ENCODE results near the gene COL27A1. TPM values are rescaled to one million over a fixed set of nuclear protein-coding genes. Genes with fewer than 3 reads are reported as not detected.

Gene COL27A1
- total RNA-seq, 1 experiment from 2014 or later, result 12.0 TPM

GRCh38 chr9:114143234-114143633 is 12.1 kb upstream of the COL27A1 start (continued):
- TF ChIP-seq YY1 (IDR thresholded peaks at IDR 0.05; ENCODE audit: extremely low read depth, insufficient replicate concordance, low read depth, low read length) (no peak), POLR2AphosphoS5 (IDR thresholded peaks at IDR 0.05; ENCODE audit: low read depth, low read length) (no peak), SP1 (IDR thresholded peaks at IDR 0.05; ENCODE audit: low read depth) (no peak), ELF1 (IDR thresholded peaks at IDR 0.05; ENCODE audit: borderline replicate concordance, low read depth) (no peak), ZNF274 (IDR thresholded peaks at IDR 0.05; ENCODE audit: low read depth, low read length) (no peak), JUND (IDR thresholded peaks at IDR 0.05) (no peak), SIN3A (IDR thresholded peaks at IDR 0.05; ENCODE audit: low read depth) (no peak), EZH2 (IDR thresholded peaks at IDR 0.05) (no peak), TCF7L2 (IDR thresholded peaks at IDR 0.05; ENCODE audit: borderline replicate concordance, extremely low read depth, insufficient read depth, insufficient read length) (no peak), ATF3 (IDR thresholded peaks at IDR 0.05) (no peak), ZFX (IDR thresholded peaks at IDR 0.05) (no peak)

- CTCF ChIA-PET, result no interaction called here
- BruUV-seq (replicated peaks), result no TSS peak
- H3K4me2 ChIP-seq (ENCODE audit: low read length), result no peak overlapping the region
- TF ChIP-seq, protein P1, sequence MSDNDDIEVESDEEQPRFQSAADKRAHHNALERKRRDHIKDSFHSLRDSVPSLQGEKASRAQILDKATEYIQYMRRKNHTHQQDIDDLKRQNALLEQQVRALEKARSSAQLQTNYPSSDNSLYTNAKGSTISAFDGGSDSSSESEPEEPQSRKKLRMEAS (IDR thresholded peaks at IDR 0.05), result no peak
- TF ChIP-seq RAD21 (IDR thresholded peaks at IDR 0.05; ENCODE audit: low read depth) (no peak), POLR2A (IDR thresholded peaks at IDR 0.05; ENCODE audit: borderline replicate concordance, extremely low read depth, insufficient read depth, insufficient read length) (no peak), SIN3A (IDR thresholded peaks at IDR 0.05; ENCODE audit: low read depth) (no peak), ZBTB33 (IDR thresholded peaks at IDR 0.05; ENCODE audit: extremely low read depth, insufficient replicate concordance, low read length) (no peak)
- TF ChIP-seq, protein P2, sequence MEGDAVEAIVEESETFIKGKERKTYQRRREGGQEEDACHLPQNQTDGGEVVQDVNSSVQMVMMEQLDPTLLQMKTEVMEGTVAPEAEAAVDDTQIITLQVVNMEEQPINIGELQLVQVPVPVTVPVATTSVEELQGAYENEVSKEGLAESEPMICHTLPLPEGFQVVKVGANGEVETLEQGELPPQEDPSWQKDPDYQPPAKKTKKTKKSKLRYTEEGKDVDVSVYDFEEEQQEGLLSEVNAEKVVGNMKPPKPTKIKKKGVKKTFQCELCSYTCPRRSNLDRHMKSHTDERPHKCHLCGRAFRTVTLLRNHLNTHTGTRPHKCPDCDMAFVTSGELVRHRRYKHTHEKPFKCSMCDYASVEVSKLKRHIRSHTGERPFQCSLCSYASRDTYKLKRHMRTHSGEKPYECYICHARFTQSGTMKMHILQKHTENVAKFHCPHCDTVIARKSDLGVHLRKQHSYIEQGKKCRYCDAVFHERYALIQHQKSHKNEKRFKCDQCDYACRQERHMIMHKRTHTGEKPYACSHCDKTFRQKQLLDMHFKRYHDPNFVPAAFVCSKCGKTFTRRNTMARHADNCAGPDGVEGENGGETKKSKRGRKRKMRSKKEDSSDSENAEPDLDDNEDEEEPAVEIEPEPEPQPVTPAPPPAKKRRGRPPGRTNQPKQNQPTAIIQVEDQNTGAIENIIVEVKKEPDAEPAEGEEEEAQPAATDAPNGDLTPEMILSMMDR (IDR thresholded peaks at IDR 0.05 in 2 of 3, conservative IDR thresholded peaks at IDR 0.05 in 1 of 3; ENCODE audit: borderline replicate concordance in 1 of 3, insufficient read depth in 1 of 3, low read depth in 2 of 3, low read length in 2 of 3), result no peak
- no peaks in the 10 kb centered on the region for H3K36me3 ChIP-seq (ENCODE audit: control insufficient read depth in 1 of 2, insufficient read depth in 2 of 2, low read length in 2 of 2)
- H3K27me3 ChIP-seq (ENCODE audit: insufficient read depth, low read length), result peaks cover 22% of the 10 kb centered on the region; the same call in 1 of the 2 replicates
- no peaks in the 10 kb centered on the region for H3K4me1 ChIP-seq (ENCODE audit: control insufficient read depth in 1 of 2, insufficient read depth in 2 of 2, low read length in 2 of 2)
- no peak overlapping the region for H3K9ac ChIP-seq (ENCODE audit: low read length)
- no peak overlapping the region for H3K4me3 ChIP-seq (replicated peaks in 1 of 2; ENCODE audit: low read depth in 1 of 2, low read length in 2 of 2)
- no peak overlapping the region for H3K27ac ChIP-seq (ENCODE audit: low read depth, low read length)
- no peak for ATAC-seq
- RAD21 ChIA-PET (ENCODE audit: low non-redundant PET in 1 of 2, low total read pairs in 2 of 2, uncharacterized antibody in 2 of 2, unreplicated experiment in 2 of 2), result no interaction called here
- intact Hi-C loops (cut with micrococcal nuclease), result no loop called here
- POLR2A ChIA-PET, result no interaction called here
- no peaks in the 10 kb centered on the region for H3K79me2 ChIP-seq (ENCODE audit: insufficient read depth, low read length)
- no peaks in the 10 kb centered on the region for H3K9me2 ChIP-seq (ENCODE audit: insufficient read depth)
- H4K20me1 ChIP-seq (ENCODE audit: insufficient read depth), result no peaks in the 10 kb centered on the region
- no peak for DNase-seq (ENCODE audit: low read depth, low spot score)
- H3K9me3 ChIP-seq (ENCODE audit: control insufficient read depth in 1 of 2, insufficient read depth in 1 of 2, low read depth in 1 of 2, low read length in 2 of 2), result no peaks in the 10 kb centered on the region
- H2AFZ ChIP-seq (ENCODE audit: low read depth, low read length, poor library complexity, severe bottlenecking), result no peak overlapping the region
Observed at GRCh38 chr9:114146735-114147134, 8.6 kb upstream of the COL27A1 start.

Measured in HCT116 (cell line).